HEK293T (cell line): Measurements from ENCODE around the gene RAPGEF3.

Experiments used
- BHLHE40 ChIP-seq: fragments of 450-650 bp; IDR thresholded peaks from 2 replicates; pipeline ENCODE4 v1.6.1; 2016; ENCODE audit warnings: mild to moderate bottlenecking, moderate library complexity, borderline replicate concordance
- FOXA1 ChIP-seq: fragments of 450-650 bp; IDR thresholded peaks from 2 replicates; pipeline ENCODE4 v1.6.1; 2016; ENCODE audit warnings: mild to moderate bottlenecking
- FOXK2 ChIP-seq: fragments of 450-650 bp; IDR thresholded peaks from 2 replicates; pipeline ENCODE4 v1.6.1; 2016; ENCODE audit warnings: mild to moderate bottlenecking
- LEF1 ChIP-seq: fragments of 450-650 bp; IDR thresholded peaks from 2 replicates; pipeline ENCODE4 v1.6.1; 2017; ENCODE audit warnings: mild to moderate bottlenecking, borderline replicate concordance
- SP1 ChIP-seq: fragments of 450-650 bp; IDR thresholded peaks from 2 replicates; pipeline ENCODE4 v1.6.1; 2017
- SUZ12 ChIP-seq: fragments of 450-650 bp; IDR thresholded peaks from 2 replicates; pipeline ENCODE4 v1.6.1; 2016; ENCODE audit warnings: mild to moderate bottlenecking
- TARDBP ChIP-seq: fragments of 450-650 bp; IDR thresholded peaks from 2 replicates; pipeline ENCODE4 v1.6.1; 2016
- TF ChIP-seq, protein P1 (sequence below): fragments of 450-650 bp; IDR thresholded peaks from 2 replicates; pipeline ENCODE4 v1.6.1; 2016

DNA sequence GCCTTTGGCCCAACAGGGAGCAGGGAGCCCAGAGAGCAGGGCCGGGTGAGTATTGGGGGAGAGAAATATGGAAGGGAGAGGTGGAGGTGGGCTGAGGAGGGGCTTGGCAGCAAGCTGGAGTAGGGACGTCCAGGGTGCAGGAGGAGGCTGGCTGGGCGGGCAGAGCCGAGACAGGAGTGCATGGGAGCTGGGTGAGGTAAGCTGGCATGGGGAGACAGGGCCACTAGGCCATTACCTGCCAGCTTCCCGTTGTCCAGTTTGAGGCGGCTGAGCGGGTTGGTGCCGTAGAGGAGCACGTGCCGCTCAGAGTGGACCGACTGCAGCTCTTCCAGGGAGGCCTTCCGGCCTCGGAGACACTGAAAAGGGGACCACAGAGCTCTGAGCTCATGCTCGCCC, 32.7 kb upstream of the RAPGEF3 start:
- TF ChIP-seq TARDBP, result no peak
- no peak for TF ChIP-seq SP1
- TF ChIP-seq FOXA1, result no peak
- TF ChIP-seq BHLHE40, result no peak
- no peak for TF ChIP-seq FOXK2
- TF ChIP-seq LEF1, result no peak
- TF ChIP-seq, protein P1, sequence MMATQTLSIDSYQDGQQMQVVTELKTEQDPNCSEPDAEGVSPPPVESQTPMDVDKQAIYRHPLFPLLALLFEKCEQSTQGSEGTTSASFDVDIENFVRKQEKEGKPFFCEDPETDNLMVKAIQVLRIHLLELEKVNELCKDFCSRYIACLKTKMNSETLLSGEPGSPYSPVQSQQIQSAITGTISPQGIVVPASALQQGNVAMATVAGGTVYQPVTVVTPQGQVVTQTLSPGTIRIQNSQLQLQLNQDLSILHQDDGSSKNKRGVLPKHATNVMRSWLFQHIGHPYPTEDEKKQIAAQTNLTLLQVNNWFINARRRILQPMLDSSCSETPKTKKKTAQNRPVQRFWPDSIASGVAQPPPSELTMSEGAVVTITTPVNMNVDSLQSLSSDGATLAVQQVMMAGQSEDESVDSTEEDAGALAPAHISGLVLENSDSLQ, result no peak
- no peak for TF ChIP-seq SUZ12
